Liver (tissue), 3 donors: ENCODE results near the gene GPR107.

Source experiments
- FOXA1 ChIP-seq: IDR thresholded peaks from 2 replicates; pipeline ENCODE4 v1.6.1; 2016; ENCODE audit warnings: antibody characterized with exemption
- TAF1 ChIP-seq: conservative IDR thresholded peaks from 2 replicates; pipeline ENCODE4 v1.6.1; 2016; ENCODE audit warnings: antibody characterized with exemption, mild to moderate bottlenecking
- TF ChIP-seq, protein P1 (sequence below): IDR thresholded peaks from 2 replicates; pipeline ENCODE4 v1.6.1; 2016; ENCODE audit warnings: antibody characterized with exemption
- TF ChIP-seq, protein P2 (sequence below): IDR thresholded peaks from 2 replicates; pipeline ENCODE4 v1.6.1; 2016; ENCODE audit warnings: antibody characterized with exemption, mild to moderate bottlenecking
- TF ChIP-seq, protein P3 (sequence below): fragments of 150-350 bp; IDR thresholded peaks from 2 replicates; pipeline ENCODE4 v1.5.1; 2017; ENCODE audit warnings: improper control_type of control experiment, low read depth, low read length; ENCODE audit not compliant: missing input control
- TF ChIP-seq, protein P4 (sequence below): IDR thresholded peaks from 2 replicates; pipeline ENCODE4 v1.6.1; 2016; ENCODE audit warnings: antibody characterized with exemption
- donor health status: healthy.
- donor health status: healthy.

GRCh38 chr9:130143958-130144366 lies 90.3 kb downstream of the GPR107 start:
- TF ChIP-seq, protein P1, sequence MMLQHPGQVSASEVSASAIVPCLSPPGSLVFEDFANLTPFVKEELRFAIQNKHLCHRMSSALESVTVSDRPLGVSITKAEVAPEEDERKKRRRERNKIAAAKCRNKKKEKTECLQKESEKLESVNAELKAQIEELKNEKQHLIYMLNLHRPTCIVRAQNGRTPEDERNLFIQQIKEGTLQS: no peak
- TF ChIP-seq, protein P2, sequence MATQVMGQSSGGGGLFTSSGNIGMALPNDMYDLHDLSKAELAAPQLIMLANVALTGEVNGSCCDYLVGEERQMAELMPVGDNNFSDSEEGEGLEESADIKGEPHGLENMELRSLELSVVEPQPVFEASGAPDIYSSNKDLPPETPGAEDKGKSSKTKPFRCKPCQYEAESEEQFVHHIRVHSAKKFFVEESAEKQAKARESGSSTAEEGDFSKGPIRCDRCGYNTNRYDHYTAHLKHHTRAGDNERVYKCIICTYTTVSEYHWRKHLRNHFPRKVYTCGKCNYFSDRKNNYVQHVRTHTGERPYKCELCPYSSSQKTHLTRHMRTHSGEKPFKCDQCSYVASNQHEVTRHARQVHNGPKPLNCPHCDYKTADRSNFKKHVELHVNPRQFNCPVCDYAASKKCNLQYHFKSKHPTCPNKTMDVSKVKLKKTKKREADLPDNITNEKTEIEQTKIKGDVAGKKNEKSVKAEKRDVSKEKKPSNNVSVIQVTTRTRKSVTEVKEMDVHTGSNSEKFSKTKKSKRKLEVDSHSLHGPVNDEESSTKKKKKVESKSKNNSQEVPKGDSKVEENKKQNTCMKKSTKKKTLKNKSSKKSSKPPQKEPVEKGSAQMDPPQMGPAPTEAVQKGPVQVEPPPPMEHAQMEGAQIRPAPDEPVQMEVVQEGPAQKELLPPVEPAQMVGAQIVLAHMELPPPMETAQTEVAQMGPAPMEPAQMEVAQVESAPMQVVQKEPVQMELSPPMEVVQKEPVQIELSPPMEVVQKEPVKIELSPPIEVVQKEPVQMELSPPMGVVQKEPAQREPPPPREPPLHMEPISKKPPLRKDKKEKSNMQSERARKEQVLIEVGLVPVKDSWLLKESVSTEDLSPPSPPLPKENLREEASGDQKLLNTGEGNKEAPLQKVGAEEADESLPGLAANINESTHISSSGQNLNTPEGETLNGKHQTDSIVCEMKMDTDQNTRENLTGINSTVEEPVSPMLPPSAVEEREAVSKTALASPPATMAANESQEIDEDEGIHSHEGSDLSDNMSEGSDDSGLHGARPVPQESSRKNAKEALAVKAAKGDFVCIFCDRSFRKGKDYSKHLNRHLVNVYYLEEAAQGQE: no peak
- TF ChIP-seq, protein P3, sequence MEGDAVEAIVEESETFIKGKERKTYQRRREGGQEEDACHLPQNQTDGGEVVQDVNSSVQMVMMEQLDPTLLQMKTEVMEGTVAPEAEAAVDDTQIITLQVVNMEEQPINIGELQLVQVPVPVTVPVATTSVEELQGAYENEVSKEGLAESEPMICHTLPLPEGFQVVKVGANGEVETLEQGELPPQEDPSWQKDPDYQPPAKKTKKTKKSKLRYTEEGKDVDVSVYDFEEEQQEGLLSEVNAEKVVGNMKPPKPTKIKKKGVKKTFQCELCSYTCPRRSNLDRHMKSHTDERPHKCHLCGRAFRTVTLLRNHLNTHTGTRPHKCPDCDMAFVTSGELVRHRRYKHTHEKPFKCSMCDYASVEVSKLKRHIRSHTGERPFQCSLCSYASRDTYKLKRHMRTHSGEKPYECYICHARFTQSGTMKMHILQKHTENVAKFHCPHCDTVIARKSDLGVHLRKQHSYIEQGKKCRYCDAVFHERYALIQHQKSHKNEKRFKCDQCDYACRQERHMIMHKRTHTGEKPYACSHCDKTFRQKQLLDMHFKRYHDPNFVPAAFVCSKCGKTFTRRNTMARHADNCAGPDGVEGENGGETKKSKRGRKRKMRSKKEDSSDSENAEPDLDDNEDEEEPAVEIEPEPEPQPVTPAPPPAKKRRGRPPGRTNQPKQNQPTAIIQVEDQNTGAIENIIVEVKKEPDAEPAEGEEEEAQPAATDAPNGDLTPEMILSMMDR: no peak
- TF ChIP-seq FOXA1: no peak
- no peak for TF ChIP-seq TAF1
- TF ChIP-seq, protein P4, sequence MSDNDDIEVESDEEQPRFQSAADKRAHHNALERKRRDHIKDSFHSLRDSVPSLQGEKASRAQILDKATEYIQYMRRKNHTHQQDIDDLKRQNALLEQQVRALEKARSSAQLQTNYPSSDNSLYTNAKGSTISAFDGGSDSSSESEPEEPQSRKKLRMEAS: no peak
